HG02840 (cell line): ENCODE measurements around the gene NPAS2.

ENCODE experiments used
- ATAC-seq: cut with Tn5 transposase; IDR thresholded peaks from one replicate; pipeline ENCODE4 v1.9.1; 2021; ENCODE audit warnings: mild to moderate bottlenecking, moderate library complexity, moderate number of reproducible peaks; ENCODE audit not compliant: unreplicated experiment, low FRiP score

The NPAS2 gene

DNA sequence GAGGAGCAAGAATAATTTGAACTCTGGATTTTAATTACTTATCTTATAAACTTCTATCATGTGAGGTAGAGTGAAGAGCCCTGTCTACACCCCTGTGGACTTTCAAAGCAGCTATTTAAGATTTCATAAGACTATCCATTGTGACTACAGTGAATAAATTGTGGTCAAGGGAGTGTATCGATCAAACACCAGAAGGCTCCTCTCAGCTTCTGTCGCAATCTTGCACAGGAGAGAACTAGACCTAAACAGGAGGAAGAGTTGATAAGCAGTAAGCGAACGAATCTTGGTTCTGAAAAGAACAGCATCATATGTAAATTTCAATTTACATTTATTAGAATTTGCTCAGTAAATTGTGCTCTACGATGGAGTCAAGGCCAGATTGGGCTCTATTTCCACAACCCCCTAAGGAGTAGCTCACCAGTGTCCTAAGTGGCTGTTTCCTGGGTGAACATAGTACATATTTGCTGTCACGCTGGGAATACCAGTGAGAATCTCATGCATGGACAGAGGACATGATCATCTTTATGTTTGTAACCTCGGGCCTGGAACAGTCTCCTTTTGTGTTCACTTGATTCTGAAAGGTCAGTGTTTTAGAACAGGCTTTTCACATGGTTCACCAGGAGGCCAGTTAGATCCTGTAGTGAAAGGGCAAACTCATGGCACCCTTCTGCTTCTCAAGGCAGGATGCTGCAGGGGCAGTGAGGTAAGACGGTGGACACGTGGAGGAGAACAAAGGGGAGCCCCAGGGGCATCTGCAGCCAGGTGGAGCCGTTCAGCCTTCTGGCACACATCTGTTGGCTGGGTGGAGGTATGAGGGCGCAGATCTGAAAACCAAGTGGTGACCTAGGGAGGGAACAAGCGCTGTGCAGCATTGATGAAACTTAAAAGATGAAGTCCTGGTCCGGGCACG lies 33.3 kb downstream of the NPAS2 start:
- ATAC-seq, result no peak

- no peak for ATAC-seq
Observed at GRCh38 chr2:100853909-100854810, 34.2 kb downstream of the NPAS2 start.

DNA sequence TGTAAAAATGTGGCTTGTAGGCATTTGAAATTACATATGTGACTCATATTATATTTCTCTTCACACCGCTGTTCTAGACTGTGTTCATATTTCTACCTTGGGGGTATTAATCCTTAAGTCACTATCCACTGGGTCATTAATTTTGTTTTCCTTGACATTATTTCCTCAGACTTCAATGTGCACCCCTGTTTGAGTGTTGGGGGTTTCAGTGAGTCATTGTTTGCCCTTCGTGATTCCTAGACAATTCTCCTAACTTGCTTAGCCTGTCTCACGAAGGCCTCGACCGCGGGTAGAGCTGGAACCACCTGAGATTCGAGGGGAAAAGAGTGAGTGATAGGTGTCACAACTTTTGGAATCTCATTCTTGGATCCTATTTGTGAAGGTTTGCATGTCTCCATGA lies 35.1 kb downstream of the NPAS2 start:
- no peak for ATAC-seq

- ATAC-seq, result no peak
Observed at GRCh38 chr2:100855606-100856005, 35.7 kb downstream of the NPAS2 start.

GRCh38 chr2:100856732-100857131 lies 36.8 kb downstream of the NPAS2 start:
- ATAC-seq, result no peak

DNA sequence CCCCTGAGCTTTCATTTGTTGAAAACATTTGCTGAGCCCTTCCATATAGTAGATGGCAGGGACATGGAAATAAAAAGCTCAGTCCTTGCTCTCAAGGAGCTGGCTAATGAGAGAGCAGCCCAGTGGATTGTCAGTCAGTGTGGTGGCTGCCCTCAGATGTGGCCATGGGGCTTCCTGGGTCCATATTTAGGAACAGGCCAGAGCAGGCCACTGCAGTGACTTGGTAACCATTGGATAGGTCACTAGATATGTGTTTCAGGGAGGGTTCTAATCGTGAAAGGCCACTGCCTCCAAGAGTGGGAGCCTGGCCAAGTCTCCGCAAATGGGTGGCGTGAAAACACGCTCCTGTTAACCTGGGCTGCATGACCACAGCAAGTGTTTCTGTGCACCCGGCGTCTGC lies 37.4 kb downstream of the NPAS2 start:
- ATAC-seq, result no peak

- ATAC-seq, result no peak
Observed at GRCh38 chr2:100857915-100858314, 38.0 kb downstream of the NPAS2 start.

GRCh38 chr2:100859902-100860301 lies 40.0 kb downstream of the NPAS2 start:
- ATAC-seq, result no peak

GRCh38 chr2:100861340-100861739 lies 41.4 kb downstream of the NPAS2 start:
- no peak for ATAC-seq

DNA sequence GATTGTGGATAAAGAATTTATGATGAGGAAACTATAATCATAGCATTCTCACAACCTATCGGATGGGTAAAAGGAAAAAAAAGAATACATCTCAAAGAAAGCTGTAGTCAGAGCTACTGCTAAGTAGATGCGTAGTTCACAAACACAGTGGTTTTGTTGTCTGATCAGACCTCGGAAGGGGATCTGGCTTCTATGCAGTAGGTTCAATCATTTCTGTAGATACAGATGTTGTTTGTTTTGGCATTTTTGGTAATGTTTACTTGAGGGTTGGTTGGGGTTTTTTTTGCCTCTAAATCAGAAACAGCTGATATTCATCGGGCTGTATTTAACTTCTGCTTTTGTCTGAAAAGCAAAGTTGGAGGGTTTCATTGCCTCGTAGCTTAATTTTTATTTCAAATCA lies 42.1 kb downstream of the NPAS2 start:
- no peak for ATAC-seq

- no peak for ATAC-seq
Observed at GRCh38 chr2:100865816-100866460, 46.0 kb downstream of the NPAS2 start.

- no peak for ATAC-seq
Observed at GRCh38 chr2:100868083-100868482, 48.1 kb downstream of the NPAS2 start.

GRCh38 chr2:100869120-100869519 lies 49.2 kb downstream of the NPAS2 start:
- no peak for ATAC-seq

- ATAC-seq, result no peak
Observed at GRCh38 chr2:100870652-100871531, 51.0 kb downstream of the NPAS2 start.

- ATAC-seq, result no peak
Observed at GRCh38 chr2:100875516-100876230, 55.7 kb downstream of the NPAS2 start.

- ATAC-seq, result no peak
Observed at GRCh38 chr2:100876231-100876860, 56.4 kb downstream of the NPAS2 start.

DNA sequence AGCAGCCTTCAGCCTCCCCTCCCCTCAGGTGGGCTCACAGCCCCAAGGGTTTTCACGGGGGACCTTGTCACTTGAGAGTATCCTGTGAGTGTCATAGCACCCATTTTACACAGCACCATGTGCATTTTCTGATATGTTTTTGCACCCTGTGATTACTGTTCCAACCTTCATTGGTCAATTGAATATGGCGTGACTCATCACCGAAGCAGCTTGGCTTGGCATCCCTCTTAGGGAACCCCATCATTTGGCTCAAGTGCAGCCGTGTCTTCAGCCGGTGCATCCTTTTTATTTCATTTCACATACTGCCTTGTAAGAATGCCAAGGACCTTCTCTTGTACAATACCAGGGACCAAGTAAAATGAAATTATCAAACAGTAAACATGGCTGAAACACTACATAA lies 57.6 kb downstream of the NPAS2 start:
- no peak for ATAC-seq

- ATAC-seq, result no peak
Observed at GRCh38 chr2:100878000-100878791, 58.3 kb downstream of the NPAS2 start.
